RWPE2 (cell line): Measurements from ENCODE around the gene MAP4K3.

Source experiments
- ATAC-seq: fragments of 200-7000 bp; cut with Tn5 transposase; 3 replicates; pipeline ENCODE4 v1.9.1; 2021; ENCODE audit warnings: low read depth
- DNase-seq: peaks from one replicate; pipeline ENCODE4 v3.0.0-alpha.2; 2020; ENCODE audit warnings: low spot score
- H3K27ac ChIP-seq: fragments of 450-650 bp; 2 replicates; pipeline ENCODE4 v1.5.1; 2017; ENCODE audit warnings: mild to moderate bottlenecking; ENCODE audit not compliant: poor library complexity, severe bottlenecking
- H3K27me3 ChIP-seq: fragments of 250-450 bp; sonication (Bioruptor Pico); 2 replicates; pipeline ENCODE4 v1.5.1; 2021; ENCODE audit warnings: mild to moderate bottlenecking, moderate library complexity; ENCODE audit not compliant: insufficient read depth, poor library complexity, severe bottlenecking
- H3K36me3 ChIP-seq: fragments of 250-450 bp; sonication (Bioruptor Pico); 2 replicates; pipeline ENCODE4 v1.5.1; 2020; ENCODE audit warnings: low read depth, mild to moderate bottlenecking, moderate library complexity
- H3K4me1 ChIP-seq: fragments of 250-450 bp; sonication (Bioruptor Pico); 2 replicates; pipeline ENCODE4 v1.5.1; 2021; ENCODE audit warnings: mild to moderate bottlenecking, moderate library complexity; ENCODE audit not compliant: insufficient read depth, poor library complexity, severe bottlenecking
- H3K4me3 ChIP-seq: fragments of 250-450 bp; sonication (Bioruptor Pico); 2 replicates; pipeline ENCODE4 v1.5.1; 2021; ENCODE audit warnings: mild to moderate bottlenecking, moderate library complexity; ENCODE audit not compliant: severe bottlenecking
- H3K9me3 ChIP-seq: fragments of 250-450 bp; sonication (Bioruptor Pico); 2 replicates; pipeline ENCODE4 v1.5.1; 2021; ENCODE audit warnings: mild to moderate bottlenecking, moderate library complexity; ENCODE audit not compliant: severe bottlenecking
- TF ChIP-seq, protein P1 (sequence below): fragments of 450-650 bp; IDR thresholded peaks from one replicate; pipeline ENCODE4 v1.5.1; 2017; ENCODE audit warnings: mild to moderate bottlenecking, moderate library complexity; ENCODE audit not compliant: poor library complexity, severe bottlenecking

Gene MAP4K3

DNA sequence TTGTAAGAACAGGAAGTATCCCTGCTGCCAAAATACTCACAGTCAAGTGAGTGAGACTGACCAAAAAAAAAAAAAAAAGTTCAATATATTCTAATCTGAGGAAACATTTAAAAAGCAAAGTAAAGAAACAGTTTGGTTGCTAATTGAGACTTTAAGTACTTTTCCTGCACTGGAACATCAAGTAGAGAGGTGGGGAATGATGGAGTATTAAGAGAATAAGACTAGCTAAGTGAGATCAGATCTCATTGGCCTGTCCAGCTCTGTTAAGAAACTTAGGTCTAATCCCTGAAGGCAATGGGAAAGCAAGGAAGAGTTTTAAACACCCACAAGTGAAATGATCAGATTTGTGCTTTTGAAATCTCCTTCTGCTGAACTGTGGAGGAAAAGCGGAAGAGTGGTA is 27.8 kb upstream of the MAP4K3 start:
- DNase-seq (no peak), ATAC-seq (no peak)
- no peaks in the 10 kb centered on the region for H3K36me3 ChIP-seq
- H3K4me1 ChIP-seq = peaks cover 10% of the 10 kb centered on the region
- H3K4me3 ChIP-seq = no peak overlapping the region
- TF ChIP-seq, protein P1, sequence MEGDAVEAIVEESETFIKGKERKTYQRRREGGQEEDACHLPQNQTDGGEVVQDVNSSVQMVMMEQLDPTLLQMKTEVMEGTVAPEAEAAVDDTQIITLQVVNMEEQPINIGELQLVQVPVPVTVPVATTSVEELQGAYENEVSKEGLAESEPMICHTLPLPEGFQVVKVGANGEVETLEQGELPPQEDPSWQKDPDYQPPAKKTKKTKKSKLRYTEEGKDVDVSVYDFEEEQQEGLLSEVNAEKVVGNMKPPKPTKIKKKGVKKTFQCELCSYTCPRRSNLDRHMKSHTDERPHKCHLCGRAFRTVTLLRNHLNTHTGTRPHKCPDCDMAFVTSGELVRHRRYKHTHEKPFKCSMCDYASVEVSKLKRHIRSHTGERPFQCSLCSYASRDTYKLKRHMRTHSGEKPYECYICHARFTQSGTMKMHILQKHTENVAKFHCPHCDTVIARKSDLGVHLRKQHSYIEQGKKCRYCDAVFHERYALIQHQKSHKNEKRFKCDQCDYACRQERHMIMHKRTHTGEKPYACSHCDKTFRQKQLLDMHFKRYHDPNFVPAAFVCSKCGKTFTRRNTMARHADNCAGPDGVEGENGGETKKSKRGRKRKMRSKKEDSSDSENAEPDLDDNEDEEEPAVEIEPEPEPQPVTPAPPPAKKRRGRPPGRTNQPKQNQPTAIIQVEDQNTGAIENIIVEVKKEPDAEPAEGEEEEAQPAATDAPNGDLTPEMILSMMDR = no peak
- no peaks in the 10 kb centered on the region for H3K9me3 ChIP-seq
- no peaks in the 10 kb centered on the region for H3K27me3 ChIP-seq
- no peak overlapping the region for H3K27ac ChIP-seq

DNA sequence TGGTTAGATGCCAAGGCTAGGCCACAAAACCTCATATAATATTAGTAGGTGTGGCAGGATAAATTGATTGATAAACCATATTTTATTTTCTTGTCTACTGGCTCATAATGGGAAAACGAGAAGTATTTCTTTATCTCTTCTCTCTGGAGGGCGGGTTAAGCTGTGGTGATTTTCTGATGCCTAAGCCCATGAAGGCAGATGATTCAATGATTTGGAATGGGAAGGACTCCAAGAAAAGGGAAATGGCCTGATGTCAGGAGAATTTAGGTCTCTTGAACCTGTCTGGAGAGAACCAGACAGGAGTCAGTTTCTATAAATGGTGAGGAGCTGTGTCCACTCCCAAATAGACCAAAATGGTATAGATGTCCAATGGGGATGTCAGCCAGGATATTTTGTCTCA is 18.7 kb upstream of the MAP4K3 start:
- TF ChIP-seq, protein P1 = no peak
- no peak overlapping the region for H3K4me3 ChIP-seq
- H3K9me3 ChIP-seq = no peaks in the 10 kb centered on the region
- H3K36me3 ChIP-seq = peaks cover 3% of the 10 kb centered on the region; the same call in 1 of the 2 replicates
- no peaks in the 10 kb centered on the region for H3K27me3 ChIP-seq
- no peaks in the 10 kb centered on the region for H3K4me1 ChIP-seq
- DNase-seq = no peak
- no peak for ATAC-seq
- no peak overlapping the region for H3K27ac ChIP-seq

DNA sequence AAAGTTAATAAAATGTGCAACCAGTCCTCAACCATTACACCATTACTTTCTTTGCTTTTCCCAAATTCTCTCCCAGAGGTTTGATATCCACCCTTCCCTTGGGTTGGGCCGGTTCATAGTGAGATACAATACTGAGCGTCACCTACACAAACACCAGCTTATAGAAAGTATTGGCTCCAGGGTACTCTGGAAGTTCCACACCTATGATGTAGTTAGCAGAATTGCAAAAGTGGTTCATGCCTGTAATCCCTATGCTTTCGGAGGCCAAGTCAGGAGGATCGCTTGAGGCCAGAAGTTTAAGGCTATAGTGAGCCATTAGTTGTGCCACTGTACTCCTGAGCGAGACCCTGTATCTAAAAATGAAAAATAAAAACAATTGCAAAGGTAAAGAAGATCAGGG is 15.3 kb upstream of the MAP4K3 start:
- DNase-seq (no peak), ATAC-seq (no peak)
- H3K9me3 ChIP-seq = no peaks in the 10 kb centered on the region
- no peaks in the 10 kb centered on the region for H3K27me3 ChIP-seq
- H3K4me3 ChIP-seq = no peak overlapping the region
- no peak overlapping the region for H3K27ac ChIP-seq
- TF ChIP-seq, protein P1 = no peak
- no peaks in the 10 kb centered on the region for H3K4me1 ChIP-seq
- peaks cover 3% of the 10 kb centered on the region; the same call in 1 of the 2 replicates for H3K36me3 ChIP-seq

DNA sequence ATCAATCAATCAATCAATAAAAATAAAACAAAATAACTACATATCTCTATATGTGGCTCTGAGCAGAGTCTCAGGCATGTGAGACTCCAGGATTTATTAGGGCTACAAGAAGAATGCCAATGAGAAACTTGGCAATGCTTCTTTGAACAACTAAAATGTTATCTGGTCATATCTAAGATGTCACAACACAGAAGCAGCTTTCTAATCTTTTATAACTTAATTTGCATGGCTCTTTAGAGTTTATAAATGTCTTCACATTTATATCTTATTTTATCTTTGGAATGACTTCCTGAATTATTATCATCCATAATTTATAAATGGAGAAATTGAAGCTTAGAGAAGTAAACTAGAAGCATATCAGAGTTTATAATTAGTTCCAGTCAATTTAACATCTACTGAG is 14.9 kb upstream of the MAP4K3 start:
- H3K27ac ChIP-seq = no peak overlapping the region
- DNase-seq (no peak), ATAC-seq (no peak)
- H3K4me1 ChIP-seq = no peaks in the 10 kb centered on the region
- peaks cover 3% of the 10 kb centered on the region; the same call in 1 of the 2 replicates for H3K36me3 ChIP-seq
- no peaks in the 10 kb centered on the region for H3K9me3 ChIP-seq
- TF ChIP-seq, protein P1 = no peak
- H3K27me3 ChIP-seq = no peaks in the 10 kb centered on the region
- H3K4me3 ChIP-seq = no peak overlapping the region

DNA sequence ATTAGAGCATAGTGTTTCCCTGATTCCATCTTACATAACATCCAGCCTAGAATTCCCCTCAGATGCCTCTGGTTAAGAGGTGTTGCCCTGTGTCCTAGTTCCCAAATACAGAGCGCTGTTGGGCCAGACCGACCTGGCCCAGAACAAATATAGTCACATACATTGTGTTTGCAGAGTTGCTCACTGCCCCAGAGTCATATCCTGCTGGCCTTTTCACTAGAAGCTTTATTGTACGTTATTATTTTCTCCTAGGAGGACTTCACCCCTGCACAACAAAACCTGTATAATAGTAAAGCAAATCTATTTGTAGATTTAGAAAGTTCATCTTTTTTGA is 11.1 kb upstream of the MAP4K3 start:
- no peaks in the 10 kb centered on the region for H3K27me3 ChIP-seq
- H3K4me1 ChIP-seq = no peaks in the 10 kb centered on the region
- H3K4me3 ChIP-seq = no peak overlapping the region
- ATAC-seq (no peak), DNase-seq (no peak)
- H3K9me3 ChIP-seq = no peaks in the 10 kb centered on the region
- TF ChIP-seq, protein P1 = no peak
- H3K27ac ChIP-seq = no peak overlapping the region
- no peaks in the 10 kb centered on the region for H3K36me3 ChIP-seq
